K562 (cell line): Measurements from ENCODE around the gene PTPRU. TPM values are rescaled to one million over a fixed set of nuclear protein-coding genes. Genes with fewer than 3 reads are reported as not detected.

Source experiments
- ATAC-seq: fragments of 200-7000 bp; cut with Tn5 transposase; 3 replicates; pipeline ENCODE4 v1.9.1; 2020; ENCODE audit warnings: moderate library complexity
- BruUV-seq: library from RNA; stranded (reverse); fragments of 400-500 nt; replicated peaks from 2 replicates; lab custom pipeline; 2021; lab: Mats Ljungman, UMichigan
- CTCF ChIA-PET: fragments of 300-600 bp; formaldehyde crosslinking; extraction: SDS; loops from one replicate; lab custom pipeline; 2021; ENCODE audit warnings: low intra/inter-chr PET ratio; lab: Yijun Ruan, JAX
- POLR2A ChIA-PET: fragments of 300-600, 350-650 bp; sonication (Branson Sonifier 250); formaldehyde crosslinking; extraction: SDS; loops from one replicate; lab custom pipeline; 2021; ENCODE audit warnings: antibody characterized with exemption, inconsistent platforms; lab: Yijun Ruan, JAX
- DNase-seq, 4 experiments: peaks; one replicate each; pipeline versions ENCODE4 v3.0.0 to v3.0.0-alpha.2; 2011 to 2018; ENCODE audit warnings: low spot score in 3 of 4, mixed read lengths in 3 of 4; ENCODE audit errors: extremely low read depth in 1 of 4
- FAIRE-seq: peaks from 2 replicates; lab custom pipeline; 2011; peaks lifted over from hg19 to GRCh38; lab: Jason Lieb, UNC
- H2AFZ ChIP-seq: 2 replicates; pipeline ENCODE4 v1.6.0; 2011; ENCODE audit warnings: low read depth, low read length, control low read depth, inconsistent platforms
- H3K27ac ChIP-seq: fragments of 200-600 bp; 3 replicates; pipeline ENCODE4 v1.8.0; 2011; ENCODE audit warnings: low read depth, mild to moderate bottlenecking, control low read depth, inconsistent platforms, low read length, moderate library complexity, mixed read lengths; ENCODE audit errors: extremely low read depth
- H3K27me3 ChIP-seq, 2 experiments: fragments of 300-600 bp in 1 of 2; 2 replicates in 1 of 2; 3 replicates in 1 of 2; pipeline versions ENCODE4 v1.6.0 to v1.8.0; 2011; ENCODE audit warnings: inconsistent platforms in 2 of 2, low read length in 2 of 2, mild to moderate bottlenecking in 1 of 2, mixed read lengths in 1 of 2, moderate library complexity in 1 of 2; ENCODE audit not compliant: control insufficient read depth in 2 of 2, insufficient read depth in 2 of 2
- H3K36me3 ChIP-seq: fragments of 300-600 bp; 3 replicates; pipeline ENCODE4 v1.8.0; 2011; ENCODE audit warnings: mild to moderate bottlenecking, low read length, inconsistent platforms; ENCODE audit not compliant: control insufficient read depth, insufficient read depth
- H3K4me1 ChIP-seq, 2 experiments: fragments of 200-600 bp in 1 of 2; replicated peaks in 1 of 2; 2 replicates in 1 of 2; 3 replicates in 1 of 2; pipeline versions ENCODE4 v1.5.1 to v1.8.0; 2011; ENCODE audit warnings: inconsistent platforms in 2 of 2, low read length in 2 of 2, mild to moderate bottlenecking in 1 of 2, mixed read lengths in 1 of 2, moderate library complexity in 1 of 2; ENCODE audit not compliant: control insufficient read depth in 2 of 2, insufficient read depth in 2 of 2
- H3K4me2 ChIP-seq: 2 replicates; pipeline ENCODE4 v1.6.1; 2011; ENCODE audit warnings: low read length, control low read depth, inconsistent platforms, mixed read lengths; ENCODE audit not compliant: insufficient read depth
- H3K4me3 ChIP-seq: fragments of 200-600 bp; sonication (generic), shearing (Covaris generic); 2 replicates; pipeline ENCODE4 v1.5.1; 2016; ENCODE audit warnings: control low read depth, inconsistent platforms
- H3K79me2 ChIP-seq: fragments of 200-600 bp; 3 replicates; pipeline ENCODE4 v1.8.0; 2011; ENCODE audit warnings: low read length, inconsistent platforms; ENCODE audit not compliant: control insufficient read depth, insufficient read depth
- H3K9ac ChIP-seq, 2 experiments: 2 replicates each; pipeline versions ENCODE4 v1.6.0 to v1.6.1; 2011; ENCODE audit warnings: low read depth in 2 of 2, low read length in 2 of 2, control low read depth in 1 of 2, inconsistent platforms in 1 of 2, mild to moderate bottlenecking in 1 of 2, mixed read lengths in 1 of 2; ENCODE audit not compliant: insufficient read depth in 1 of 2
- H3K9me1 ChIP-seq: one replicate; pipeline ENCODE4 v1.6.0; 2011; ENCODE audit warnings: inconsistent platforms, mild to moderate bottlenecking, low read length, moderate library complexity; ENCODE audit not compliant: control insufficient read depth, insufficient read depth
- H3K9me3 ChIP-seq: replicated peaks from 2 replicates; pipeline ENCODE4 v1.5.1; 2011; ENCODE audit warnings: low read depth, low read length, inconsistent platforms; ENCODE audit not compliant: control insufficient read depth, insufficient read depth
- H4K20me1 ChIP-seq: replicated peaks from 2 replicates; pipeline ENCODE4 v1.6.1; 2011; ENCODE audit warnings: low read length, inconsistent platforms, mixed read lengths; ENCODE audit not compliant: control insufficient read depth, insufficient read depth
- BHLHE40 ChIP-seq: IDR thresholded peaks from 2 replicates; pipeline ENCODE4 v1.6.1; 2011; ENCODE audit warnings: low read length, improper control_type of control experiment
- CSDE1 ChIP-seq, 2 experiments: fragments of 450-650 bp; IDR thresholded peaks; 2 replicates each; pipeline ENCODE4 v1.6.1; 2016; ENCODE audit warnings: mild to moderate bottlenecking in 1 of 2
- DIDO1 ChIP-seq: fragments of 450-650 bp; IDR thresholded peaks from 2 replicates; pipeline ENCODE4 v1.6.1; 2016; ENCODE audit warnings: low read depth, missing biosample characterization, missing genetic modification characterization
- FOXJ3 ChIP-seq: sonication (generic); formaldehyde crosslinking; IDR thresholded peaks from 2 replicates; pipeline ENCODE4 v1.4.0; 2020; ENCODE audit warnings: mild to moderate bottlenecking, missing genetic modification reagents
- HMG20B ChIP-seq: fragments of 250-450 bp; sonication (Bioruptor Pico); IDR thresholded peaks from 2 replicates; pipeline ENCODE4 v1.5.0; 2021; ENCODE audit warnings: mild to moderate bottlenecking
- HNRNPL ChIP-seq: fragments of 200-400 bp; formaldehyde crosslinking; IDR thresholded peaks from 2 replicates; pipeline ENCODE4 v1.6.1; 2017; ENCODE audit warnings: low read depth, mild to moderate bottlenecking, low read length
- HOXB6 ChIP-seq: fragments of 250-450 bp; sonication (Bioruptor Pico); IDR thresholded peaks from 2 replicates; pipeline ENCODE4 v1.5.1; 2022; ENCODE audit warnings: mild to moderate bottlenecking, borderline replicate concordance
- MECOM ChIP-seq: fragments of 250-450 bp; sonication (Bioruptor Pico); IDR thresholded peaks from 2 replicates; pipeline ENCODE4 v1.8.0; 2022; ENCODE audit warnings: inconsistent platforms
- MEF2A ChIP-seq: IDR thresholded peaks from 2 replicates; pipeline ENCODE4 v1.6.1; 2011; ENCODE audit warnings: low read depth, mild to moderate bottlenecking, low read length, moderate library complexity; ENCODE audit not compliant: control insufficient read depth
- NFIC ChIP-seq: fragments of 450-650 bp; IDR thresholded peaks from 2 replicates; pipeline ENCODE4 v1.6.1; 2017; ENCODE audit warnings: mild to moderate bottlenecking, inconsistent platforms
- NR1H2 ChIP-seq: sonication (generic); formaldehyde crosslinking; IDR thresholded peaks from 2 replicates; pipeline ENCODE4 v1.4.0; 2020; ENCODE audit warnings: mild to moderate bottlenecking, missing genetic modification reagents
- PKNOX1 ChIP-seq: fragments of 450-650 bp; IDR thresholded peaks from 2 replicates; pipeline ENCODE4 v1.6.1; 2016
- PRPF4 ChIP-seq: fragments of 200-400 bp; formaldehyde crosslinking; IDR thresholded peaks from one replicate; pipeline ENCODE4 v1.6.1; 2017; ENCODE audit warnings: low read length, low read depth, mild to moderate bottlenecking; ENCODE audit not compliant: insufficient read depth, poor library complexity, severe bottlenecking
- SRSF7 ChIP-seq: fragments of 200-400 bp; formaldehyde crosslinking; optimal IDR thresholded peaks from 2 replicates; pipeline ENCODE3; 2017; ENCODE audit warnings: mild to moderate bottlenecking, low read depth, low read length
- WHSC1 ChIP-seq: IDR thresholded peaks from one replicate; pipeline ENCODE4 v1.6.1; 2012; ENCODE audit warnings: low read length, control low read depth, inconsistent platforms
- XRCC5 ChIP-seq: fragments of 200-400 bp; formaldehyde crosslinking; IDR thresholded peaks from 2 replicates; pipeline ENCODE4 v1.6.1; 2017; ENCODE audit warnings: low read depth, mild to moderate bottlenecking, low read length
- ZNF134 ChIP-seq: fragments of 250-450 bp; sonication (Bioruptor Pico); conservative IDR thresholded peaks from 2 replicates; pipeline ENCODE4 v1.4.0; 2020
- ZNF655 ChIP-seq: fragments of 250-450 bp; sonication (Bioruptor Pico); IDR thresholded peaks from 2 replicates; pipeline ENCODE4 v1.5.0; 2021
- WGBS: fragments of 100-300 bp; shearing (Covaris generic); methylation state at CpG from one replicate; pipeline ENCODE4 v1.1.6; 2016; ENCODE audit warnings: low coverage, mixed read lengths; ENCODE audit not compliant: insufficient coverage; ENCODE audit errors: missing lambda C conversion rate; 5-methylcytosine and 5-hydroxymethylcytosine counted together
- in situ Hi-C: fragments of 300-500 bp; cut with MboI; formaldehyde crosslinking; loops from 4 replicates; pipeline ENCODE4 v1.15.0; 2018; ENCODE audit warnings: inconsistent platforms, mixed read lengths
- intact Hi-C: fragments of 100-400 bp; cut with micrococcal nuclease; formaldehyde crosslinking; loops from 2 replicates; pipeline ENCODE4 v1.14.2; 2022
- polyA plus RNA-seq, 8 experiments: library from polyadenylated mRNA; depleted of rRNA in 4 of 8; stranded (reverse) in 5 of 8; unstranded in 3 of 8; fragments of >200 nt; fragmentation: Nextera tagmentation in 2 of 8; fragmentation: Illumina TruSeq in 1 of 8; extraction: Ambion mirVana in 2 of 8; extraction: Trizol in 1 of 8; gene quantifications; 2 replicates each; pipeline versions ENCODE4 v1.2.1 to v1.2.3, GENCODE V29; 2011 to 2014; ENCODE audit warnings: inconsistent platforms in 1 of 8, missing spikeins in 1 of 8
- total RNA-seq, 7 experiments: library from RNA; depleted of rRNA in 6 of 7; stranded (reverse); fragments of >200 nt in 6 of 7; fragmentation: Illumina TruSeq in 2 of 7; extraction: Trizol in 2 of 7; gene quantifications; 2 replicates each; pipeline versions ENCODE4 v1.2.1 to v1.2.3, GENCODE V29; 2011 to 2021; ENCODE audit warnings: low replicate concordance in 1 of 7

The PTPRU gene
- total and polyA plus RNA-seq, 9 of the 15 experiments (the other 6 are each of a cell fraction or from before 2014, with no cell fraction given) = 0.01 to 2.9 (median 1.0) TPM

DNA sequence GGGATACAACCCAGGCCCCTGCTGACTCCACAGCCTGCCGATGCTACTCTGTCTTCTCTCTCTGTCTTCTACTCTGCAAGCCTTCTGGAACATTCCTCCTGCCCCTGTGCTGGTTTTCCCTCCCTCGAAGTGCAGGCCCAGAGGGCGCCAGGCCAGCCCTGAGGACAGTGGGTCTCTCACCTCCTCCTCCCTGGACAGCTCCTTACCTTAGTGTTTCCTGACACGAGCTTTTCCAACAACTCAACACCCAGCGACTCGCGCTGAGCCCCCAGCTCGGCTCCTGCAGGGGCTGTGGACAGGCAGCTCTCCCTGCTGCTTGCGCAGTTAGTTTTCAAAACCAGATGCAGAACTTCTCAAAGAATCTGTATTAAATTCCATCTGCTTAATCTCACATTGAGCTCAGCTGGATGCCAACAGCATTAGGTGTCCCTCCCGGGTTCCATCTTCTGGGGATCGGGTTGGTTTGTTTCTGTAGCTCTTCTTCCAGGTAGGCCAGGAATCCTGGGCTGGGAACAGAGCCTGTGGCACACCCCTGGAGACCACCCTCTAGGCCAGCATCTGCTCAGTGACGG, 54.2 kb downstream of the PTPRU start:
- Histone ChIP-seq H2AFZ (no peak overlapping the region), H4K20me1 (no peaks in the 10 kb centered on the region), H3K9ac (no peak overlapping the region), H3K79me2 (no peaks in the 10 kb centered on the region), H3K4me1 (no peaks in the 10 kb centered on the region), H3K9me1 (no peaks in the 10 kb centered on the region), H3K36me3 (no peaks in the 10 kb centered on the region), H3K4me3 (no peak overlapping the region), H3K9me3 (no peaks in the 10 kb centered on the region), H3K4me2 (no peak overlapping the region), H3K27me3 (peaks cover 14 to 32% of the 10 kb centered on the region in 2 experiments), H3K27ac (no peak overlapping the region)
- TF ChIP-seq FOXJ3 (CRISPR knock-in tag) = no peak
- no peak for TF ChIP-seq MEF2A
- TF ChIP-seq MECOM = no peak
- TF ChIP-seq NR1H2 (CRISPR knock-in tag) = no peak
- TF ChIP-seq PRPF4 = no peak
- no peak for TF ChIP-seq HNRNPL
- TF ChIP-seq DIDO1 = no peak
- no peak for TF ChIP-seq ZNF134 (CRISPR knock-in tag)
- TF ChIP-seq HOXB6 (CRISPR knock-in tag) = no peak
- no peak for TF ChIP-seq NFIC
- no peak for TF ChIP-seq XRCC5
- no peak for TF ChIP-seq BHLHE40
- TF ChIP-seq PKNOX1 = no peak
- no peak for TF ChIP-seq SRSF7
- no peak for TF ChIP-seq CSDE1 (IDR thresholded peaks at IDR 0.05)
- no peak for TF ChIP-seq WHSC1
- TF ChIP-seq ZNF655 (CRISPR knock-in tag) = no peak
- TF ChIP-seq HMG20B (CRISPR knock-in tag) = no peak
- intact Hi-C loops (no loop called here), in situ Hi-C loops (no loop called here)
- DNase-seq (no peak), ATAC-seq (peak; percentile 18; the same call in 2 of the 3 replicates), FAIRE-seq (no peak)
- CTCF ChIA-PET = no interaction called here
- WGBS = 14% methylated on average over 10 of the region's 12 CpGs
- BruUV-seq = no TSS peak
- POLR2A ChIA-PET = interaction anchor here (0.6 to 1.0 kb wide), 2 partner anchors 8 to 10 kb away, joined by 3 to 4 read pairs; no protein-coding TSS in a partner anchor
